PC-9 (cell line): ENCODE measurements around the gene BST2.

ENCODE experiments used
- CTCF ChIP-seq: fragments of 200-600 bp; sonication (generic); conservative IDR thresholded peaks from 2 replicates; pipeline ENCODE4 v1.6.1; 2017; ENCODE audit warnings: mixed run types, antibody characterized with exemption, mild to moderate bottlenecking, moderate library complexity
- EZH2 ChIP-seq: fragments of 200-600 bp; sonication (generic); IDR thresholded peaks from 2 replicates; pipeline ENCODE4 v1.8.0; 2017; ENCODE audit warnings: antibody characterized with exemption, low read depth

- TF ChIP-seq CTCF (no peak), EZH2 (no peak)
Measured at GRCh38 chr19:17415121-17415520, 9.7 kb upstream of the BST2 start.
